Smooth muscle cell (in vitro differentiated cells): Measurements from ENCODE around the gene DUSP23. TPM values are rescaled to one million over a fixed set of nuclear protein-coding genes. Genes with fewer than 3 reads are reported as not detected.

Experiments used
- DNase-seq: peaks from one replicate; lab custom pipeline; 2025; ENCODE audit not compliant: unreplicated experiment; lab: John Stamatoyannopoulos, UW
- H2AFZ ChIP-seq: fragments of 200-600 bp; sonication (generic); 2 replicates; pipeline ENCODE4 v1.6.0; 2016; ENCODE audit warnings: antibody characterized with exemption, low read depth, mild to moderate bottlenecking
- H3F3A ChIP-seq: fragments of 200-600 bp; sonication (generic); 2 replicates; pipeline ENCODE4 v1.6.0; 2017; ENCODE audit warnings: antibody characterized with exemption, low read depth
- H3K27ac ChIP-seq: fragments of 200-600 bp; sonication (generic); 2 replicates; pipeline ENCODE4 v1.5.1; 2016; ENCODE audit warnings: low read depth, mild to moderate bottlenecking
- H3K27me3 ChIP-seq: fragments of 200-600 bp; sonication (generic); 2 replicates; pipeline ENCODE4 v1.6.1; 2016; ENCODE audit warnings: low read depth, mild to moderate bottlenecking
- H3K36me3 ChIP-seq: fragments of 200-600 bp; sonication (generic); 2 replicates; pipeline ENCODE4 v1.5.1; 2016; ENCODE audit warnings: low read depth
- H3K4me1 ChIP-seq: fragments of 200-600 bp; sonication (generic); 2 replicates; pipeline ENCODE4 v1.5.1; 2016; ENCODE audit warnings: low read depth
- H3K4me2 ChIP-seq: fragments of 200-600 bp; sonication (generic); 2 replicates; pipeline ENCODE4 v1.6.0; 2016; ENCODE audit warnings: mild to moderate bottlenecking
- H3K4me3 ChIP-seq: fragments of 200-600 bp; sonication (generic); 2 replicates; pipeline ENCODE4 v1.5.1; 2016; ENCODE audit warnings: mild to moderate bottlenecking
- H3K79me2 ChIP-seq: fragments of 200-600 bp; sonication (generic); 2 replicates; pipeline ENCODE4 v1.6.0; 2016; ENCODE audit warnings: low read depth, mild to moderate bottlenecking
- H3K9ac ChIP-seq: fragments of 200-600 bp; sonication (generic); 2 replicates; pipeline ENCODE4 v1.6.0; 2016; ENCODE audit warnings: low read depth
- H3K9me3 ChIP-seq: fragments of 200-600 bp; sonication (generic); replicated peaks from 2 replicates; pipeline ENCODE4 v1.5.1; 2016; ENCODE audit warnings: low read depth
- H4K20me1 ChIP-seq: fragments of 200-600 bp; sonication (generic); 2 replicates; pipeline ENCODE4 v1.6.0; 2016; ENCODE audit warnings: low read depth
- CTCF ChIP-seq: fragments of 200-600 bp; sonication (generic); IDR thresholded peaks from 2 replicates; pipeline ENCODE4 v1.5.1; 2017; ENCODE audit warnings: borderline replicate concordance, mild to moderate bottlenecking, antibody characterized with exemption; ENCODE audit not compliant: insufficient read depth, poor library complexity, severe bottlenecking
- WGBS: methylation state at CpG from one replicate; pipeline ENCODE4 v1.1.7; 2016; ENCODE audit warnings: low lambda C conversion rate; 5-methylcytosine and 5-hydroxymethylcytosine counted together
- polyA plus RNA-seq: library from polyadenylated mRNA; unstranded; fragments of >200 nt; fragmentation: Nextera tagmentation; extraction: Ambion mirVana; gene quantifications from 2 replicates; pipeline ENCODE4 v1.2.1, GENCODE V29; 2016
- total RNA-seq: library from RNA; depleted of rRNA; stranded (reverse); fragments of >200 nt; gene quantifications from 2 replicates; pipeline ENCODE4 v1.2.3, GENCODE V29; 2014

The DUSP23 gene
- total RNA-seq (11.4 and 32.9 TPM in 2 replicates), polyA plus RNA-seq (41.4 and 47.4 TPM in 2 replicates)

DNA sequence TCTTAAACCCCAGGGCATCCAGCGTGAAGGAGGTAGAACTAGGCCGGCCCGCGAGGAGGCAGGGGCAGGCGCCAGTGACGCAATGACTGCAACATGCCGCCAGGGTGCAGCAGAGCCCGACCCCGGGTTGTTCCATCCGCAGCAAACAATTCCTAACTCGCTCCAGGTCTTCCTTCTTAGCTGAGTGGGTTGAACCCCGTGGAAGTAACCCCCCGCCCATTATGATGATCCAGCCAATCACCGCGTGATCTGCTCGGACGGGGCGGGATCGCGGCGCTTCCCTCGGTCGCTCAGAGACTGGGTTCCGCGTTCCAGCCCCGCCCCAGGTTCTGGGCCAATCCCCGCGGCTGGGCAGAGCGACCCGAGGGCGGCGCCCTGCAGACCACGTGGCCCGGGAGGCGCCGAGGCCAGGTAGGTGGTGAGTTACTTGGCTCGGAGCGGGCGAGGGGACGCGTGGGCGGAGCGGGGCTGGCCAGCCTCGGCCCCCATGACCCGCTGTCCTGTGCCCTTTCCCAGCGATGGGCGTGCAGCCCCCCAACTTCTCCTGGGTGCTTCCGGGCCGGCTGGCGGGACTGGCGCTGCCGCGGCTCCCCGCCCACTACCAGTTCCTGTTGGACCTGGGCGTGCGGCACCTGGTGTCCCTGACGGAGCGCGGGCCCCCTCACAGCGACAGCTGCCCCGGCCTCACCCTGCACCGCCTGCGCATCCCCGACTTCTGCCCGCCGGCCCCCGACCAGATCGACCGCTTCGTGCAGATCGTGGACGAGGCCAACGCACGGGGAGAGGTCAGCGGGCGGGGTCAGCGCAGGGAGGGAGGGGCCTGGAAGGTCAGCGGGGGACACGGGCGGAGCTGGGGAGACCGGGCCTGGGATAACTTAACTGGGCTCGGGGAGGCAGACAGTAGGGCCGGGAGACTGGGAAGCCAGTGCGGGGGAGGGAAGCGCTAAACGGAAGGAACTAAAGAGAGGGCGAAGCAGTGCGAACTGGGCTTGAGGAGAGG is at the start of gene DUSP23:
DUSP23 (plus strand) TSS at position 380 of the 1,000 bp plus-strand sequence; CDS start at position 519, 139 bp downstream.
- Histone ChIP-seq H3K79me2 (no peaks in the 10 kb centered on the region), H3K4me1 (no peaks in the 10 kb centered on the region), H3K27ac (no peak within 1 kb of the TSS), H2AFZ (peak within 1 kb of the TSS; percentile 80), H3K9me3 (no peaks in the 10 kb centered on the region), H3K27me3 (no peaks in the 10 kb centered on the region), H3K36me3 (no peaks in the 10 kb centered on the region), H3K4me3 (peak within 1 kb of the TSS; percentile 62), H4K20me1 (no peaks in the 10 kb centered on the region), H3K9ac (no peak within 1 kb of the TSS), H3K4me2 (peak within 1 kb of the TSS; percentile 90), H3F3A (no peaks in the 10 kb centered on the region)
- peak; percentile 81 for DNase-seq
- 10% methylated on average over 80 of the region's 88 CpGs for WGBS
- TF ChIP-seq CTCF = peak; percentile 89

DNA sequence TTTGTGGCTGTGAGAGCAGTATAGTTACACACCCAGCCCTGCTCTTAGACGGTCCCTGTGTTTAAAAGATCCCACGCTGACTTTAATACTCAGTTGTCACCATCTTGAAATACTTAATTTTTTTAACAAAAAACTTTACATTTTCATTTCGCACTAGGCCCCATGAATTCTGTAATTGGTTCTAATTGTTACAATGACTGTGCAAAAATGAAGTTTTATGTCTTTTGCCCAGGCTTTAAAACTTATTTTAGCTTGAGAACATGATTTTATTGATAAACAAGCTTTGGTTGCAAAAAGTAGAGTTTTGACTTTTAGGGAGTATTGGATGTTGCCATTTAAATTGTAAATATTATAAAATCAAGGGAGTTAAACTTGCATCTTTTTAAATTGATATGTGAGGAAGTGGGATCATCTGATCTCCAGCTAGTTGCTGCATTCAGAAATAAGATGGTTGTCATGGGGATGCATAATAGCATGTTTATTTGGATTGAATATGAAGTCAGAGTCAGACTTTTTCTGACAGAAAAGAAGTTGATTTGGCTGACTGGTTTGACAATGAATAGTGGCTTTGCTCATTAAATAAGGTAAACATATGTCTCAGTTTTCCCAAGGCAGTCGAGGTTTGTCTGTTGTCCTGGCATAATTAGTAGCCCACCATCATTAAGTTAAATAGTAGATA is 43.4 kb upstream of the DUSP23 start:
- Histone ChIP-seq H3K4me3 (no peak overlapping the region), H2AFZ (no peak overlapping the region), H3K9ac (no peak overlapping the region), H3K4me2 (no peak overlapping the region), H3K27me3 (no peaks in the 10 kb centered on the region), H3K79me2 (no peaks in the 10 kb centered on the region), H3K36me3 (no peaks in the 10 kb centered on the region), H3F3A (no peaks in the 10 kb centered on the region), H4K20me1 (no peaks in the 10 kb centered on the region), H3K27ac (no peak overlapping the region), H3K9me3 (no peaks in the 10 kb centered on the region), H3K4me1 (no peaks in the 10 kb centered on the region)
- TF ChIP-seq CTCF = no peak
- WGBS = 69% methylated on average over 4 of the region's 4 CpGs
- no peak for DNase-seq

- Histone ChIP-seq H3K4me2 (no peak overlapping the region), H3F3A (no peaks in the 10 kb centered on the region), H3K36me3 (no peaks in the 10 kb centered on the region), H3K79me2 (no peaks in the 10 kb centered on the region), H3K9me3 (peaks cover 4% of the 10 kb centered on the region), H3K27ac (no peak overlapping the region), H3K27me3 (no peaks in the 10 kb centered on the region), H3K4me3 (no peak overlapping the region), H4K20me1 (no peaks in the 10 kb centered on the region), H2AFZ (no peak overlapping the region), H3K4me1 (no peaks in the 10 kb centered on the region), H3K9ac (no peak overlapping the region)
- no peak for TF ChIP-seq CTCF
- DNase-seq = no peak
- 80% methylated on average over 5 of the region's 5 CpGs for WGBS
Measured at GRCh38 chr1:159743651-159744410, 36.9 kb upstream of the DUSP23 start.
